ENCODE data around the gene MYO16. TPM values are rescaled to one million over a fixed set of nuclear protein-coding genes. Genes with fewer than 3 reads are reported as not detected.

MYO16 gene
- total RNA-seq, 1 donor from 2014 or later: 0.24 TPM

GRCh38 chr13:108676620-108677019, 47.2 kb downstream of the MYO16 start:
- TF ChIP-seq CTCF (IDR thresholded peaks at IDR 0.05): no peak
- Histone ChIP-seq H3K4me3 (no peak overlapping the region), H3K27ac (no peak overlapping the region), H3K36me3 (no peaks in the 10 kb centered on the region), H3K9me3 (no peaks in the 10 kb centered on the region), H3K27me3 (ENCODE audit: low read depth) (no peaks in the 10 kb centered on the region), H3K4me1 (no peaks in the 10 kb centered on the region)
- intact Hi-C loops (cut with DNase I): no loop called here
- DNase-seq (no peak), ATAC-seq (no peak)

- intact Hi-C loops (cut with DNase I): no loop called here
- Histone ChIP-seq H3K27me3 (ENCODE audit: low read depth) (no peaks in the 10 kb centered on the region), H3K27ac (no peak overlapping the region), H3K36me3 (no peaks in the 10 kb centered on the region), H3K9me3 (no peaks in the 10 kb centered on the region), H3K4me1 (no peaks in the 10 kb centered on the region), H3K4me3 (no peak overlapping the region)
- ATAC-seq: no peak
- TF ChIP-seq CTCF (IDR thresholded peaks at IDR 0.05): no peak
- DNase-seq: no peak
Observed at GRCh38 chr13:108677806-108678205, 48.4 kb downstream of the MYO16 start.

GRCh38 chr13:108680011-108680410, 50.6 kb downstream of the MYO16 start:
- no peaks in the 10 kb centered on the region for H3K4me1 ChIP-seq
- no peak overlapping the region for H3K4me3 ChIP-seq
- H3K27me3 ChIP-seq (ENCODE audit: low read depth): no peaks in the 10 kb centered on the region
- no peaks in the 10 kb centered on the region for H3K9me3 ChIP-seq
- ATAC-seq (no peak), DNase-seq (no peak)
- no peak overlapping the region for H3K27ac ChIP-seq
- no peaks in the 10 kb centered on the region for H3K36me3 ChIP-seq
- TF ChIP-seq CTCF (IDR thresholded peaks at IDR 0.05): no peak
- intact Hi-C loops (cut with DNase I): no loop called here

GRCh38 chr13:108681986-108682575, 52.7 kb downstream of the MYO16 start:
- intact Hi-C loops (cut with DNase I): no loop called here
- TF ChIP-seq CTCF (IDR thresholded peaks at IDR 0.05): no peak
- Histone ChIP-seq H3K27ac (no peak overlapping the region), H3K4me1 (no peaks in the 10 kb centered on the region), H3K27me3 (ENCODE audit: low read depth) (no peaks in the 10 kb centered on the region), H3K36me3 (no peaks in the 10 kb centered on the region), H3K4me3 (no peak overlapping the region), H3K9me3 (no peaks in the 10 kb centered on the region)
- DNase-seq: no peak
- no peak for ATAC-seq

GRCh38 chr13:108682714-108683113, 53.3 kb downstream of the MYO16 start:
- Histone ChIP-seq H3K4me1 (no peaks in the 10 kb centered on the region), H3K36me3 (no peaks in the 10 kb centered on the region), H3K4me3 (no peak overlapping the region), H3K27ac (no peak overlapping the region), H3K27me3 (ENCODE audit: low read depth) (no peaks in the 10 kb centered on the region), H3K9me3 (no peaks in the 10 kb centered on the region)
- no peak for ATAC-seq
- DNase-seq: no peak
- intact Hi-C loops (cut with DNase I): no loop called here
- no peak for TF ChIP-seq CTCF (IDR thresholded peaks at IDR 0.05)

DNA sequence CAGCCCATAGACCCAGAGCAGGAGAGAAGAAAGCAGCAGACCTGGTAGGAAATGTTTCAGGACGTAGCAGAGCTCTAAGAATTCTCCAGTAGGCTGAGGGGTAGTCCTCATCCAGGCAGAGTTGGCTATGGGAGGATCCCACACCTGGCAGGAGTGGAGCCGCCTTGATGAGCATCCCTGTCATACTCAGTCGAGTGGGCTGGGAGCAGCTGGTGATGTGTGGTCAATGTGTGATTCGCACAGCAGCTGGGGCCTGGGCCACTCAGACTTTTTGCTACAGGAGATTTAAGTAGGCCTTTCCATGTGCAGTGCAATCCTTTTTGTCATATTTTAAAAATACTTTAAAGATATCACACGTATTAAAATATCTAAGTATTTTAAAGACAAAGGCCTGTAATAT, 56.6 kb downstream of the MYO16 start:
- ATAC-seq: no peak
- intact Hi-C loops (cut with DNase I): no loop called here
- H3K36me3 ChIP-seq: no peaks in the 10 kb centered on the region
- H3K4me1 ChIP-seq: no peaks in the 10 kb centered on the region
- H3K27me3 ChIP-seq (ENCODE audit: low read depth): no peaks in the 10 kb centered on the region
- no peak for DNase-seq
- H3K27ac ChIP-seq: no peak overlapping the region
- TF ChIP-seq CTCF (IDR thresholded peaks at IDR 0.05): no peak
- no peak overlapping the region for H3K4me3 ChIP-seq
- no peaks in the 10 kb centered on the region for H3K9me3 ChIP-seq
